GM18502 (cell line): ENCODE measurements around the gene PLA2G3.
"Not testable (repeated sequence)": the region's sequence is repeated elsewhere in the genome, so short reads cannot be mapped to it uniquely, and the experiment has no call there.

ENCODE experiments used
- ATAC-seq: cut with Tn5 transposase; IDR thresholded peaks from one replicate; pipeline ENCODE4 v1.9.1; 2021; ENCODE audit warnings: mild to moderate bottlenecking; ENCODE audit not compliant: unreplicated experiment, poor library complexity

The PLA2G3 gene

GRCh38 chr22:31103111-31103510 lies 37.2 kb downstream of the PLA2G3 start:
- no peak for ATAC-seq

- ATAC-seq: no peak
Observed at GRCh38 chr22:31102441-31103081, 37.7 kb downstream of the PLA2G3 start.

GRCh38 chr22:31100762-31101525 lies 39.4 kb downstream of the PLA2G3 start:
- no peak for ATAC-seq

- ATAC-seq: no peak
Observed at GRCh38 chr22:31099841-31100761, 40.2 kb downstream of the PLA2G3 start.

GRCh38 chr22:31099386-31099785 lies 40.9 kb downstream of the PLA2G3 start:
- no peak for ATAC-seq

GRCh38 chr22:31098632-31099110 lies 41.6 kb downstream of the PLA2G3 start:
- ATAC-seq: no peak

GRCh38 chr22:31097941-31098631 lies 42.2 kb downstream of the PLA2G3 start:
- no peak for ATAC-seq

GRCh38 chr22:31097539-31097938 lies 42.8 kb downstream of the PLA2G3 start:
- not testable (repeated sequence) for ATAC-seq

- no peak for ATAC-seq
Observed at GRCh38 chr22:31096657-31097279, 43.5 kb downstream of the PLA2G3 start.

- ATAC-seq: no peak
Observed at GRCh38 chr22:31095637-31096249, 44.6 kb downstream of the PLA2G3 start.

GRCh38 chr22:31094741-31095140 lies 45.6 kb downstream of the PLA2G3 start:
- ATAC-seq: no peak

- no peak for ATAC-seq
Observed at GRCh38 chr22:31094021-31094551, 46.2 kb downstream of the PLA2G3 start.

GRCh38 chr22:31093086-31093850 lies 47.0 kb downstream of the PLA2G3 start:
- no peak for ATAC-seq

GRCh38 chr22:31092161-31092560 lies 48.1 kb downstream of the PLA2G3 start:
- ATAC-seq: no peak

- no peak for ATAC-seq
Observed at GRCh38 chr22:31091106-31091975, 49.0 kb downstream of the PLA2G3 start.

- no peak for ATAC-seq
Observed at GRCh38 chr22:31090217-31091085, 49.9 kb downstream of the PLA2G3 start.
